GM23338 (cell line): ENCODE measurements around the gene SFT2D3. TPM values are rescaled to one million over a fixed set of nuclear protein-coding genes. Genes with fewer than 3 reads are reported as not detected.

Source experiments
- ATAC-seq: fragments of 200-7000 bp; cut with Tn5 transposase; 3 replicates; pipeline ENCODE4 v1.9.1; 2020
- DNase-seq: peaks from one replicate; pipeline ENCODE4 v3.0.0-alpha.2; 2015; ENCODE audit warnings: low spot score
- H2AFZ ChIP-seq: fragments of 200-600 bp; sonication (generic); 2 replicates; pipeline ENCODE4 v1.8.0; 2016; ENCODE audit warnings: antibody characterized with exemption, mild to moderate bottlenecking, moderate library complexity
- H3F3A ChIP-seq: fragments of 200-600 bp; sonication (generic); replicated peaks from 2 replicates; pipeline ENCODE4 v1.8.0; 2017; ENCODE audit warnings: antibody characterized with exemption, mixed run types, low read depth
- H3K27ac ChIP-seq: fragments of 200-600 bp; sonication (generic); 2 replicates; pipeline ENCODE4 v1.6.1; 2016; ENCODE audit warnings: low read depth
- H3K27me3 ChIP-seq: fragments of 200-600 bp; sonication (generic); 2 replicates; pipeline ENCODE4 v1.8.0; 2016; ENCODE audit warnings: mild to moderate bottlenecking, mixed run types, moderate library complexity; ENCODE audit not compliant: insufficient read depth
- H3K36me3 ChIP-seq: fragments of 200-600 bp; sonication (generic); 2 replicates; pipeline ENCODE4 v1.8.0; 2016; ENCODE audit warnings: mild to moderate bottlenecking; ENCODE audit not compliant: insufficient read depth
- H3K4me1 ChIP-seq: fragments of 200-600 bp; sonication (generic); 2 replicates; pipeline ENCODE4 v1.8.0; 2016; ENCODE audit warnings: mild to moderate bottlenecking, moderate library complexity; ENCODE audit not compliant: insufficient read depth
- H3K4me2 ChIP-seq: fragments of 200-600 bp; sonication (generic); 2 replicates; pipeline ENCODE4 v1.7.1; 2017; ENCODE audit warnings: mixed run types
- H3K4me3 ChIP-seq: fragments of 200-600 bp; sonication (generic); 2 replicates; pipeline ENCODE4 v1.6.1; 2016; ENCODE audit warnings: mixed run types
- H3K79me2 ChIP-seq: fragments of 200-600 bp; sonication (generic); replicated peaks from 2 replicates; pipeline ENCODE4 v1.8.0; 2017; ENCODE audit warnings: mild to moderate bottlenecking; ENCODE audit not compliant: insufficient read depth
- H3K9me2 ChIP-seq: fragments of 200-600 bp; sonication (generic); 2 replicates; pipeline ENCODE4 v1.8.0; 2017; ENCODE audit not compliant: insufficient read depth
- H4K20me1 ChIP-seq: fragments of 200-600 bp; sonication (generic); replicated peaks from 2 replicates; pipeline ENCODE4 v1.8.0; 2017; ENCODE audit warnings: mild to moderate bottlenecking; ENCODE audit not compliant: insufficient read depth
- H3K27ac Mint-ChIP-seq: 2 replicates; pipeline ENCODE4 v1.8.0; 2020; ENCODE audit warnings: inconsistent platforms, mild to moderate bottlenecking, moderate library complexity, mixed read lengths
- H3K27me3 Mint-ChIP-seq: 3 replicates; pipeline ENCODE4 v1.8.0; 2022; ENCODE audit warnings: low read depth, mild to moderate bottlenecking, moderate library complexity, mixed read lengths, inconsistent platforms; ENCODE audit not compliant: insufficient read depth, poor library complexity
- H3K36me3 Mint-ChIP-seq: 3 replicates; pipeline ENCODE4 v1.8.0; 2021; ENCODE audit warnings: low read depth, mild to moderate bottlenecking, inconsistent platforms, moderate library complexity, mixed read lengths
- H3K4me1 Mint-ChIP-seq: 3 replicates; pipeline ENCODE4 v1.8.0; 2020; ENCODE audit warnings: mild to moderate bottlenecking, inconsistent platforms, mixed read lengths
- H3K4me3 Mint-ChIP-seq: 3 replicates; pipeline ENCODE4 v1.8.0; 2021; ENCODE audit warnings: moderate library complexity, mild to moderate bottlenecking, inconsistent platforms, mixed read lengths
- H3K9me3 Mint-ChIP-seq: 3 replicates; pipeline ENCODE4 v1.8.0; 2020; ENCODE audit warnings: moderate library complexity, mild to moderate bottlenecking, inconsistent platforms, mixed read lengths
- CREB1 ChIP-seq: fragments of 250-450 bp; sonication (Bioruptor Pico); IDR thresholded peaks from 2 replicates; pipeline ENCODE4 v1.5.0; 2020; ENCODE audit warnings: low read depth, mild to moderate bottlenecking, moderate library complexity
- CTCF ChIP-seq, 2 experiments: fragments of 200-600 bp in 1 of 2; sonication (generic) in 1 of 2; conservative IDR thresholded peaks; 2 replicates each; pipeline versions ENCODE4 v1.5.1 to v1.6.1; 2016 to 2017; ENCODE audit warnings: antibody characterized with exemption in 2 of 2, low read depth in 2 of 2, mild to moderate bottlenecking in 2 of 2, moderate library complexity in 1 of 2
- ETS1 ChIP-seq: IDR thresholded peaks from 2 replicates; pipeline ENCODE4 v1.6.1; 2016; ENCODE audit warnings: antibody characterized with exemption
- EZH2 ChIP-seq: fragments of 200-600 bp; sonication (generic); IDR thresholded peaks from one replicate; pipeline ENCODE4 v1.8.0; 2017; ENCODE audit warnings: antibody characterized with exemption, mild to moderate bottlenecking, low read depth; ENCODE audit not compliant: unreplicated experiment
- EZH2phosphoT487 ChIP-seq: fragments of 200-600 bp; sonication (generic); IDR thresholded peaks from one replicate; pipeline ENCODE4 v1.8.1; 2018; ENCODE audit warnings: antibody characterized with exemption; ENCODE audit not compliant: unreplicated experiment
- JUNB ChIP-seq: IDR thresholded peaks from one replicate; pipeline ENCODE4 v1.6.1; 2016; ENCODE audit warnings: antibody characterized with exemption; ENCODE audit not compliant: unreplicated experiment
- NANOG ChIP-seq: IDR thresholded peaks from 2 replicates; pipeline ENCODE4 v1.6.1; 2016; ENCODE audit warnings: antibody characterized with exemption, borderline replicate concordance
- POLR2AphosphoS5 ChIP-seq: IDR thresholded peaks from 2 replicates; pipeline ENCODE4 v1.6.1; 2016; ENCODE audit warnings: antibody characterized with exemption, low read depth
- REST ChIP-seq: IDR thresholded peaks from one replicate; pipeline ENCODE4 v1.6.1; 2018; ENCODE audit warnings: antibody characterized with exemption; ENCODE audit not compliant: unreplicated experiment
- STAT1 ChIP-seq: IDR thresholded peaks from one replicate; pipeline ENCODE4 v1.6.1; 2016; ENCODE audit warnings: antibody characterized with exemption; ENCODE audit not compliant: unreplicated experiment
- ZNF114 ChIP-seq: fragments of 250-450 bp; sonication (Bioruptor Pico); IDR thresholded peaks from 2 replicates; pipeline ENCODE4 v1.5.0; 2020; ENCODE audit warnings: mild to moderate bottlenecking, moderate library complexity
- ZNF331 ChIP-seq: fragments of 250-450 bp; sonication (Bioruptor Pico); IDR thresholded peaks from 2 replicates; pipeline ENCODE4 v1.5.0; 2020; ENCODE audit warnings: low read depth, mild to moderate bottlenecking, moderate library complexity
- ZNF462 ChIP-seq: fragments of 250-450 bp; sonication (Bioruptor Pico); IDR thresholded peaks from 2 replicates; pipeline ENCODE4 v1.5.0; 2020; ENCODE audit warnings: mild to moderate bottlenecking, moderate library complexity
- polyA plus RNA-seq: library from polyadenylated mRNA; unstranded; fragments of >200 nt; fragmentation: Nextera tagmentation; extraction: Ambion mirVana; gene quantifications from 2 replicates; pipeline ENCODE4 v1.2.1, GENCODE V29; 2016
- total RNA-seq: library from RNA; depleted of rRNA; stranded (reverse); fragments of >200 nt; shearing (Covaris generic); gene quantifications from 2 replicates; pipeline ENCODE4 v1.2.3, GENCODE V29; 2014

SFT2D3 gene
- total and polyA plus RNA-seq, 2 experiments from 2014 or later: 13.7 TPM; not detected in 1

DNA sequence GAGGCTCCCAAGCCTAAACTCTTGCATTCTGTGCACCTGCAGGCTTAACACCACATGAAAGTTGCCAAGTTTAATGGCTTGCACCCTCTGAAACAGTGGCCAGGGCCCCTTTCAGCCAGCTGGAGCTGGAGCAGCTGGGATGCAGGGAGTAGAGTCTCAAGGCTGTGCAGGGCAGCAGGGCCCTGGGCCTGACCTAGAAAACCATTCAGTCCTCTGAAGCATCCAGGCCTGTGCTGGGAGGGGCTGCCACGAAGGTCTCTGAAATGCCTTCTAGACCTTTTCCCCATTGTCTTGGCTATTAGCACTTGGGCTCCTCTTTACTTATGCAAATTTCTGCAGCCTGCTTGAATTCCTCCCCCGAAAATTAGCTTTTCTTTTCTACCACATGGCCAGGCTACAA lies 10.6 kb upstream of the SFT2D3 start:
- Mint-ChIP-seq H3K9me3 (peaks cover 45% of the 10 kb centered on the region), H3K27ac (no peak overlapping the region), H3K36me3 (peaks cover 25% of the 10 kb centered on the region), H3K4me1 (no peaks in the 10 kb centered on the region), H3K4me3 (no peak overlapping the region), H3K27me3 (peaks cover 6% of the 10 kb centered on the region)
- no peak overlapping the region for H3K27ac ChIP-seq
- H3K27me3 ChIP-seq: peaks cover 5% of the 10 kb centered on the region
- H3K36me3 ChIP-seq: 0 out of 2 replicates have a peak, but pooled peaks cover 4% of the 10 kb centered on the region
- no peaks in the 10 kb centered on the region for H3K79me2 ChIP-seq
- H3F3A ChIP-seq: no peaks in the 10 kb centered on the region
- H2AFZ ChIP-seq: no peak overlapping the region
- no peak overlapping the region for H3K4me3 ChIP-seq
- DNase-seq (no peak), ATAC-seq (no peak)
- TF ChIP-seq EZH2 (no peak), CTCF (conservative IDR thresholded peaks at IDR 0.05; ENCODE audit: low read depth in 2 of 2) (no peak), ZNF114 (CRISPR knock-in tag) (no peak), STAT1 (no peak), ETS1 (no peak), ZNF462 (CRISPR knock-in tag) (no peak), ZNF331 (CRISPR knock-in tag) (no peak), JUNB (no peak), NANOG (no peak), POLR2AphosphoS5 (no peak), CREB1 (CRISPR knock-in tag) (no peak), EZH2phosphoT487 (no peak), REST (no peak)
- H3K4me1 ChIP-seq: no peaks in the 10 kb centered on the region
- no peaks in the 10 kb centered on the region for H3K9me2 ChIP-seq
- H4K20me1 ChIP-seq: no peaks in the 10 kb centered on the region
- no peak overlapping the region for H3K4me2 ChIP-seq
